NT2/D1 (cell line): ENCODE measurements around the gene TIGD2.
A peak's percentile ranks its signal among the peaks of the same experiment; 100 is the strongest.

Source experiments
- DNase-seq: peaks from one replicate; pipeline ENCODE4 v3.0.0-alpha.2; 2011; ENCODE audit warnings: low read depth, low spot score
- H3K27me3 ChIP-seq: 2 replicates; pipeline ENCODE4 v1.6.0; 2011; ENCODE audit warnings: mild to moderate bottlenecking; ENCODE audit not compliant: insufficient read length, insufficient read depth
- H3K36me3 ChIP-seq: 2 replicates; pipeline ENCODE4 v1.6.1; 2011; ENCODE audit warnings: mild to moderate bottlenecking, low read length, mixed read lengths; ENCODE audit not compliant: insufficient read depth, insufficient read length
- H3K4me1 ChIP-seq: 2 replicates; pipeline ENCODE4 v1.5.1; 2011; ENCODE audit not compliant: insufficient read depth, insufficient read length
- H3K4me3 ChIP-seq: 2 replicates; pipeline ENCODE4 v1.5.1; 2011; ENCODE audit warnings: low read depth; ENCODE audit not compliant: insufficient read length
- H3K9ac ChIP-seq: 2 replicates; pipeline ENCODE4 v1.6.0; 2011; ENCODE audit warnings: low read depth; ENCODE audit not compliant: insufficient read length
- H3K9me3 ChIP-seq: 2 replicates; pipeline ENCODE4 v1.5.1; 2011; ENCODE audit warnings: mild to moderate bottlenecking, low read length; ENCODE audit not compliant: insufficient read depth
- SUZ12 ChIP-seq: IDR thresholded peaks from 2 replicates; pipeline ENCODE4 v1.6.1; 2011; ENCODE audit not compliant: insufficient read length, insufficient read depth; ENCODE audit errors: extremely low read depth
- YY1 ChIP-seq: IDR thresholded peaks from 2 replicates; pipeline ENCODE4 v1.6.1; 2011; ENCODE audit not compliant: insufficient read length, insufficient read depth
- ZNF274 ChIP-seq: IDR thresholded peaks from 2 replicates; pipeline ENCODE4 v1.6.1; 2011; ENCODE audit warnings: mild to moderate bottlenecking, low read depth, low read length

The TIGD2 gene

DNA sequence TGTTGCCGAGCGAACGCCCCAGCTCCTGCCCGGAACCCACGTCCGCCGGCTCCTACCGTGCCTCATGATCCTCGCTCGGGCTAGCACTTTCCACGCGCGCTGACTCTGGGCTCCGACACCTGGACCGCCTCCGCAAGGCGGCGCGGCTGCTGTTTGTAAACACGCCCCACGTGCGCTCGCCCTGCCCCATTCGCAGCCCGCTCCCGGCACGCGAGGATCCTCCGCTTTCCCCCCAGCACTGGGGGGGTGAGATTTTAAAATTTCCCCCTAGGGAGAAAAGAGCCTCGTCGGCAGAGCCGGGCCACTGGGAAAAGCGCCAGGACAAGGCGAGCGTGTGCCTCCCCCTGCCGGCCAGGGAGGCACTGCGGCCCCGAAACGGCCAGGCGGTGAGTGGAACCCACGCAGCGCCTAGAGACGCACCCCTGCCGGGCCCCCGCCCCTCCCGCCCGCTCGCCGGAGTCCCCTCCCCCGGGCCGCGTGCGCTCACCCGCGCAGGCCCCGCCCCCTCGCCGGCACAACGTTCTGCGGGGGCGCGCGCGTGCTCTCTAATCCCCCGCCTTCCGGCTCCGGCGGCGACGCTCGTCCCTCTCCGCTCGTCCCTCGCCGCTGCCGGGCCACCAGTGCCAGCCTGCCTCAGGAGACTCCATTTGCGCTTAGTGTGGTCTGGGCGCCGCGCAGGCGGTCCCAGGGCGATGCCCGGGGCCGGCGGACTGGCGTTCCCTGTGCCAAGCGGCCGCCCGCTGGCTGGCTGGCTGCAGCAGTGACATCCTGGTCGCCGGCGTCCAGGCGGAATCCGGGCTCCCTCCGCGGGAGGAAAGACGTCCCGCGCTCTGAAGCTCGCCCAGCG lies at the start of gene TIGD2:
Gene TIGD2 (plus strand): TSS at position 548 of the 847 bp plus-strand sequence. CDS start 1,442 bp downstream, outside the sequence.
- peak within 1 kb of the TSS; percentile 90 for H3K9ac ChIP-seq
- peaks cover 27% of the 10 kb centered on the region for H3K27me3 ChIP-seq
- H3K4me1 ChIP-seq, result no peaks in the 10 kb centered on the region
- H3K4me3 ChIP-seq, result peak within 1 kb of the TSS; percentile 71
- peaks cover 14% of the 10 kb centered on the region for H3K36me3 ChIP-seq
- peaks cover 4% of the 10 kb centered on the region; the same call in 1 of the 2 replicates for H3K9me3 ChIP-seq
- DNase-seq, result peak; percentile 66
- no peak for TF ChIP-seq ZNF274
- no peak for TF ChIP-seq SUZ12
- no peak for TF ChIP-seq YY1

DNA sequence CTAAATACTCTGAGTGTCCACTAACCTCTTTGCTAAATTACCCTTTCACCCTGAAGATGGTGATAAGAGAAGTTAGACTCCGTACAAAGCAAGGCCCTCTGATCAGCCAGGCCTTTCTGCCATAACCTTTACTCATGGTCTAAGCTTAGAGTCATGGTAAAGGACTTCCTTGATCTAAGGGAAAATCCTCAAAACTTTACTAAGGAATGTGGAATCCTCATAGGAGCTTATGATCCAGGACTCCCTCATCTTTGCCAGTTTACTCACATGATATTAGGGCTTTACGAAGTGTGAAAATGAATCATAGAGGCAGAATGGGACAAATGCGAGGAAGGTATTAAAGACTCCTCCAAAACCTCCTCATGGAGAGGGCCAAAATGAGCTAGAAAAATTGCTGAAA lies 46.5 kb upstream of the TIGD2 start:
- Histone ChIP-seq H3K9me3 (peaks cover 5% of the 10 kb centered on the region; the same call in 1 of the 2 replicates), H3K27me3 (no peaks in the 10 kb centered on the region), H3K9ac (no peak overlapping the region), H3K36me3 (no peaks in the 10 kb centered on the region), H3K4me1 (no peaks in the 10 kb centered on the region), H3K4me3 (no peak overlapping the region)
- no peak for TF ChIP-seq ZNF274
- TF ChIP-seq YY1, result no peak
- no peak for TF ChIP-seq SUZ12
- no peak for DNase-seq

DNA sequence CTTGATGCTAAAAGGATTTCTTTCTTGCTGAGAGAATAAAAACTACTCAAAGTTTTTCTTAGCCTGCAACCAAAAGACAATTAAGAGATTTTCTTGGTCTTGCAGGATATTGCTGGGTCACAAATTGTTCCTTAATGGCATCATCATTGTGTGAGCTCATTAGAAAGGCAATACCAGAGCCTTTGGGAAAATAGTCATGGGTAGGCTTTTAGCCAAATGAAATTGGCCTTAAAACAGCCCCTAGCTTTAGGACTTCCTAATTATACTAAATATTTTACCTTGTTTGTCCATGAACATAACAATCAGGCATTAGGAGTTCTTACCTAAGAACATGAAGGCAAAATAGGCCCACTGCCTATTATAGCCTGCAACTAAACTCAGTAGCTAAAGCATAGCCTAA lies 43.9 kb upstream of the TIGD2 start:
- Histone ChIP-seq H3K36me3 (no peaks in the 10 kb centered on the region), H3K9ac (no peak overlapping the region), H3K4me3 (no peak overlapping the region), H3K9me3 (peaks cover 5% of the 10 kb centered on the region; the same call in 1 of the 2 replicates), H3K27me3 (no peaks in the 10 kb centered on the region), H3K4me1 (no peaks in the 10 kb centered on the region)
- DNase-seq, result no peak
- TF ChIP-seq SUZ12 (no peak), ZNF274 (no peak), YY1 (no peak)

DNA sequence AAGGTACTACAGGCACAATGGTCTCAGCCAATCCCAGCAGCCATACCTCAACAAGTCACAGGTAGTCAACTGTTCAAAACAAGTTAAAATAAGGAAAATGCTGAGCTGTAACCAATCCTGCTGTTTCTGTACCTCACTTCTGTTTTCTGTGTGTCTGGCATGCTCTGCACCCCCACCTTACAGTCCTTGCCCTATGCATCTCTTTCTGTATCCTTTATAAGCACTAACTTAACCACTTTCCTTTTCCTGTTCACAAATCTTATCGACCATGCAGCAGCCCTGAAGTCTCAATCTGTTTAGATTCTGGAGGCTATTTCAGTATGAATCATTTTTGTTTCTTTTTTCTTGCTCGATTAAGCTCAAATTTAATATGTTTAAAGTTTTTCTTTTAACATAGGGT lies 41.9 kb upstream of the TIGD2 start:
- no peak for DNase-seq
- no peak overlapping the region for H3K9ac ChIP-seq
- no peaks in the 10 kb centered on the region for H3K4me1 ChIP-seq
- H3K4me3 ChIP-seq, result no peak overlapping the region
- TF ChIP-seq YY1 (no peak), SUZ12 (no peak), ZNF274 (no peak)
- no peaks in the 10 kb centered on the region for H3K27me3 ChIP-seq
- peaks cover 5% of the 10 kb centered on the region; the same call in 1 of the 2 replicates for H3K9me3 ChIP-seq
- no peaks in the 10 kb centered on the region for H3K36me3 ChIP-seq

DNA sequence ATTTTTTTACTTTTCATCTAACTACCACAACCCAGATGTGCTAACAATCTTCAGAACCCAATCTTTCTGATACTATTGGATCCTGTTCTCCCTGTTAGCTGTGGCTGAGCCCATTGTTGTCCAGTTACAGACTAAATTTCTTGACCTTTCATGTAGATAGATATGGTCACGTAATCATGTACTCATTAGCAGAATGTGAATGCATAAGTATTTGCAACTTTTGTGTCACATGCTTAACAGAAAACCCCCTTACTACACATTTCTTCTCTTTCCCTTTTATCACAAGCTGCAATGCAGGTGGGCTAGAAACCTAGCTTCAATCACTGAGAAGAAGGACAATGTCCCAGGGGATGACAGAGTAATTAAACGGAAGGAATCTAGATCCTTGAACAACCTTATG lies 41.3 kb upstream of the TIGD2 start:
- Histone ChIP-seq H3K4me3 (no peak overlapping the region), H3K9ac (no peak overlapping the region), H3K27me3 (no peaks in the 10 kb centered on the region), H3K9me3 (peaks cover under 1% of the 10 kb centered on the region; the same call in 1 of the 2 replicates), H3K36me3 (no peaks in the 10 kb centered on the region), H3K4me1 (no peaks in the 10 kb centered on the region)
- DNase-seq, result no peak
- no peak for TF ChIP-seq SUZ12
- TF ChIP-seq ZNF274, result no peak
- TF ChIP-seq YY1, result no peak

DNA sequence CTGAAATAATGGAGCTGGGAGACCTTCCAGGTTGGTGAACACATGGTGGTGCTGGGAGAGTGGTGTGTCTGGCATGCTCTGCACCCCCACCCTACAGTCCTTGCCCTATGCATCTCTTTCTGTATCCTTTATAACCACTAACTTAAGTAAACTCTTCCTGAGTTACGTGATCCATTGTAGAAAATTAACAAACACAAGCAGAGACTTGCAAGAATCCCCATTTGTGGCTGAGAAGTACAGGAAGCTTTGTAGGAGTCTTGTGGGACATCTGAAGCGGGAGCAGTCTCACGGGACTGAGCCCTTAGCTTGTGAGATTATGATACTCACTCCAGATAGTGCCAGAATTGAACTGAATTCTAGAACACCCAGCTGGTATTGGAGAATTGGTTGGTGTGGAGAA lies 40.0 kb upstream of the TIGD2 start:
- Histone ChIP-seq H3K9me3 (no peaks in the 10 kb centered on the region), H3K27me3 (no peaks in the 10 kb centered on the region), H3K9ac (no peak overlapping the region), H3K4me3 (no peak overlapping the region), H3K36me3 (no peaks in the 10 kb centered on the region), H3K4me1 (no peaks in the 10 kb centered on the region)
- DNase-seq, result no peak
- no peak for TF ChIP-seq SUZ12

DNA sequence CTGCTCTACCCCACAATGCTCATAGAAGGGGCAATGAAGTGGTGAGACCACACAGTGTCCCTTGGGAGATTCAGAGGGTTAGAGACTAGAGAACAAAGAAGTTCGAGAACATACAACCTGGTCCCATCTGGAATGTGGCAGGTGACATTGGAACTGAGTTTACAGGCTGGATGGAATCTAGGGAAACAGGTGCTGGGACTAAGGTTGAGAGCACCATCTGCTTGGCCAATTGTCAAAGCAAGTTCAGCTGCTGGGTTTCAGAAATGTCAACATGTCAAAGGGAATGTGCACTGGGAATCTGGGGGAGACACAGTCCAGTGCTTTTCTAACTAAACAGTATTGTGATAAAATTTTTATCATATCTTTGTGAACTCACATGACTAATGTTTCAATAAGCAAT lies 38.4 kb upstream of the TIGD2 start:
- no peaks in the 10 kb centered on the region for H3K4me1 ChIP-seq
- no peaks in the 10 kb centered on the region for H3K36me3 ChIP-seq
- H3K9ac ChIP-seq, result no peak overlapping the region
- H3K27me3 ChIP-seq, result no peaks in the 10 kb centered on the region
- H3K4me3 ChIP-seq, result no peak overlapping the region
- H3K9me3 ChIP-seq, result no peaks in the 10 kb centered on the region
- TF ChIP-seq SUZ12 (no peak), YY1 (no peak), ZNF274 (no peak)
- no peak for DNase-seq

DNA sequence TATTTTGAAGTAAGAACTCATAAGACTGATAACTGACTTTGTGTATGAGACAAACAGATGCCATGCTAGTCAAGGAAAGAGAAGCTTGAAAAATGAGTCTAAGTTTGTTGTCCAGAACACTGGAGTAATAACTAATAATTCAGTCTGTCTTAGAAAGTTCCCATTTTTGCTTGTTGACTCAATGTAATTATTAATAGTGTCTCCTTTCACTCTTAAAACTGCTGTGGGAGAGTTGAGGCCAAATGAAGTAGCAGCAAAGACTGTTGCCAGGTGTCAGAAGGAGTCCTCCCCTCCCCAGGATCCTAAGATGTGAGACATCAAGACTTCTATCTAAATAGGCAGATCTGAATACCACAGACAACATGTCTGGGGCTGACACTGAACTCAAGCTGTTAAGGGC lies 33.6 kb upstream of the TIGD2 start:
- Histone ChIP-seq H3K9me3 (no peaks in the 10 kb centered on the region), H3K36me3 (no peaks in the 10 kb centered on the region), H3K4me3 (no peak overlapping the region), H3K9ac (no peak overlapping the region), H3K4me1 (no peaks in the 10 kb centered on the region), H3K27me3 (no peaks in the 10 kb centered on the region)
- no peak for DNase-seq
- no peak for TF ChIP-seq YY1
- TF ChIP-seq ZNF274, result no peak
- TF ChIP-seq SUZ12, result no peak
